HS-5 (cell line): ENCODE results near the gene SLC6A8.
"Not testable (repeated sequence)": the region's sequence is repeated elsewhere in the genome, so short reads cannot be mapped to it uniquely, and the experiment has no call there.

Experiments used
- DNase-seq: peaks from one replicate; pipeline ENCODE4 v3.0.0-alpha.2; 2012; ENCODE audit warnings: low read depth

Gene SLC6A8

DNA sequence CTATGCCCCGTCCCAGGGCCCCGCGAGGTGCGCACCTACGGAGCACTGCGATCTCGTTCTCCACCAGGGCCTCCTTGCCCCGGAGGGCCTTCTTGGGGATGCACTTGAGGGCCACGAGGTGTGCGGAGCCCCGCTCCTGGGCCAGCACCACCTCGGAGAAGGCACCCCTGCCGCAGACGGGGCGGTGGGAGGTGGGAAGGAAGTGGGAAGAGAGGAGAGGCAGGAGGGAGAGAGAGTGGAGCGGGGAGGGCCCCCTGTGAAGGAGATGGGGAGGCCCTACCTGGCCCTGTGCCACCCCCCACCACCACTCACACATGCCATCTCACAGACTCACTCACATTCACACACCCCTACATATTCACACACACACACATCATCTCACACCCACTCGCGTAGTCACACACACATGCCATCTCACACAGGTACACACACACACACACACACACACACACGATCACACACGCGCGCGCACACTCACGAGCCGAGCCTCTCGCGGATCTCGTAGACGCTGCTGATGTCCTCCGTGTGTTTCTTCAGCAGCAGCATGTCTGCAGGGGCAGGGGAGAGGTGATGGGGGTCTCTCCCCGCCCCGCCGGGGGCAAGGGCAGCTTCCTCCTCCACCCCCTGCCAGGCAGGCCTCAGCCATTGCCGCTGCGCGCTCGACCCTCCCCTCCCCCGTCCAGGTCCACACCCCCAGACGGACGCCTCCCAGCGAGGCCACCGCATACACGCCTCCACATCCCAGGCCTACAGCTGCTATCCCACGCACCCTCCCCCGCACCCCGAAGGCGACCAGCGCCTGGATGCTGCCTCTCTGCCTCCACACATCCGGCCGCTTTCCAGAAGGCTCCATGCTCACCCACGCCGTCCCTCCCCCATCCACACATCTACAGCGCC, 14.9 kb upstream of the SLC6A8 start:
- no peak for DNase-seq

- no peak for DNase-seq
These were observed 14.1 kb upstream of the SLC6A8 start, which contains the start of gene PNCK for GRCh38 chrX:153673428-153674218. Gene PNCK (minus strand): TSS chrX:153673813. CDS start chrX:153673076, 737 bp downstream.

DNA sequence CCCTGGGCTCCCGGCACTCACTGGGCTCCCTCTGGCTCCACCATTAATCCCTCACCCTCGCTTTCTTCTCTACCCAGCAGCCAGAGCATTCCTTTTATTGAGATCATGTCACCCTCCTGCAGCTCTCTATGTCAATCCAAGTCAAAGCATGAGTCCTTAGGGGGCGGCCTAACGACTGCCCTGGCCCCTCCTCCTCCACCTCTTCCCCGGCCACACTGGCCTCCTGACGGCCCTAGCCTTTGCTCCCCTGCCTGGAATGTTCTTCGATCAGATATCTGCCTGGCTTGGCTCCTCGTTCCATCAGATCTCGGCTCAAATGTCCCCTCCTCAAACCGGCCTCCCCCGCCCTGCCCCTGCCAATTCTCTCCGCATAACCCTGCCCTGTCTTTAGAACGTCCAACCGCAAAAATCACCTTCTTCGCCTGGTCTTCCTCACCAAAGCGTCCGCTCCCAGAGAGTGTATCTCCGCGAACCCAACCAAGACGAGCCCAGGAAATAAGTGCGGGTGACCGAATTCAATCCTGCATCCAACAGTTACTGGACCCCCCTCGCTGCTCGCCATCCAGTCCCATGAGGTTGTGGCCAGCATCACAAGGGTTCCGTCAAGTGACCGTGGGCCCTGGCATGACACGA, 13.4 kb upstream of the SLC6A8 start:
- no peak for DNase-seq

DNA sequence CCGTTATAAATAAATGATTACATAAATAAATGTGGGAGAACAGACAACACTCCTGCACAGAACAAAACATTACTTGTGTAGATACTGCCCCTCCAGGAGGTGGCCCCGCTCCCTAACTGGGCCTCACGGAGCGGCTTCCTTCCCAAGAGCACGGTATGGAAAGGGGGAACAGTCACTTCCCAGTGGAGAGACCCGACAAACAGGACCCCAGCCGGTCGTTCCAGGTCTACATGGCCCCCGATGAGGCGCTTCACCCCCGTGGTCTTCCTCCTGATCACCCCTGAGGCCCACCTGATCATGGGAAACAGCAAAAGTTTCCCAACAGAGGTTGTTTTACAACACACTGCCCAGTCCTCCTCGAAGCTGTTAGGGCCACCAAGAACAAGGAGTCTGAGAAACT, 6.6 kb upstream of the SLC6A8 start:
- DNase-seq: no peak

GRCh38 chrX:153683486-153683885, 4.2 kb upstream of the SLC6A8 start:
- DNase-seq: not testable (repeated sequence)

DNA sequence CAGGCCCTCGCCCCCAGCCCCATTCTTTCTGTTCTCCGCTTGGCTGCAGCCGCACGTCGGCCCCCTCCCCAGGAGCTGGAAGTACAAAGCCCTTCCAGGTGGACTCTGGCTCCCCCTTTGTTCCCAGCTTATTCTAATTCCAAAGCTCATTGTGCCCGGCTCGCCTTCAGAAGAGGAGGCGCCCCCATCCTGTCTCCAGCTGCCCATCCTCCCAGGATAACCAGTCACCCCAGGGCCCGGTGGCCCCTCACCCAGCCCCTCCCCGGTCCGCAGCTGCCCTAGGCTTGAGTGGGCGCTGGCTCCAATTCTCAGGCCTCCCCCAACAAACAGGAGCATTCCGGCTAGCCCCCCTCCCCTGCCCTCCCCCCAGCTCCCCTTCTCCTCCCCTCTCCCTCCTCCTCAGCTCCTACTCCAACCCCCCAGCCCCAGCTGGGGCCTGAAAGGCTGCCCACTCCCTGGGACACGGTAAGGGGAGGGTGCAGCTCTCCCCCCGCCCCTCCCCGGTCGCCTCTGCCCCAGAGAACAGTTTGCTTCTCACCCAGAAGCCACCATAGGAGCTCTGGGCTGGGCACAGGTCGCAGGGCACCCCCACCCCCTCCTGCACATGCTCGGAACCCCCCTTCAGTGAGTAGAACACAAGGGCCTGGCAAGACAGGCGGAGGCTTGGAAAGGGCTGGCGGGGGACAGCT, 3.1 kb upstream of the SLC6A8 start:
- DNase-seq: no peak

DNA sequence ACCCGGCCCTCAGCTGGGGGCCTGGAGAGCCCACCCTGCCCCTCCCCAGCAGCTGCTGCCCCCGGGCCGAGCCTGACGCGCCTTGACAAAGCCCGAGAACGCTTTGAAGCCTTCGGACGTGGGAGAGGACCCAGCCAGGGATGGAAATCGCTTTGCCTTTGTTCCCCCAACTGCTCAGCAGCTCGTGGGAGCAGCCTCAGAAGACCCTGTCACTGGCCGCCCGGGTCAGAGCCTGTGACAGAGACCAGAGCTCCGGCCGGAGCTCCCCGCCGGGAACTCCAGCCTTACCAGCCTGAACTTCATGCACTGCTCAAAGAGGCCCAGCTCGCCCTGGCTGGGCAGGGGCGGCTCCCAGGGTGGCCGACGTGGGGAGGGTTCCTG, 2.6 kb upstream of the SLC6A8 start:
- no peak for DNase-seq

DNA sequence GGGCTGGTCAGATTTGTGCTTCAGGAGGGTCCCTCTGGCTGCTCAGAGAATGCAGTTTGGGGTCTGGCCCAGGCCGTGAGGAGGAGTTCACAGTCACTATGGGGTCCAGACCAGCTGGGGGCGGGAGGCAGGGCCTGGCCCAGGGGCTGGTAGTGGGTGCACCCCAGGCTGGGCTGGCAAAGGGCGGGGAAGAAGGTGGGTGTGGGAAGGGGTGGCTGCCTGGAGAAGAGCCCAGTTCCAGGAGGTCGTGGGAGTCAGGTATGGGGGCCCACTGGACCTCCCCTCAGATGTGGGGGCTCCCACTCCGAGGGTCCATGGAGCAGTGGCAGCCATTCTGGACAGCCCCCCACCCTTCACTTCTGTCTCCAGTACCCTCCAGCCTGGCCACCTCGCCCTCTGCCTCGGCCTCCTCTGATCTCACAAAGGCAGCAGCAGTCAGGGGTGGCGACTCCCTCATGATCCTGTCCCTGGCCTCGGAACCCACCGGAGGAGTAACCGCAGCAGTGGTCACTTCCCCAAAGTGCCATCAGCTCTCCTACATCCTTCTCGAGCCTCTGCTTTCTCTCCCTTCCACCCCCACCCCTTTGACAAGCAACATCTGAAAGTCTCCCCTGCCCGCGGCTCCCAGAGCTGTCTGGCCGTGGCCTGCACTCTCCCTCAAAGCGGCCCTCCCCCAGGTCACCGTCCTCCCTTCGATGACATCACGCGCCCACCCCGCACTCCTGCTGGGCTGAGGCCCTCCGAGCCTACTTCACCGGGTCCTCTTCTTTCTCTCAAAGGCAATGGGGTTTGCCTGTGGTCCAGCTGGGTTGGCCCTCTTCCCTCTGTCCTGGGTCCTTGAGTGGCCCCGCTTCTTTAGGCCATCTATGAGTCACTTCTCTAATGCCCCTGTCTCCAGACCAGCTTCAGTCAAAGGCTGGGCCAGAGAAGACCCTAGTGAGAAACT, 1.7 kb upstream of the SLC6A8 start:
- no peak for DNase-seq

- no peak for DNase-seq
These were observed 1.0 kb upstream of the SLC6A8 start for GRCh38 chrX:153686711-153687110.

- DNase-seq: no peak
These were observed 345 bp downstream of the SLC6A8 start for GRCh38 chrX:153688071-153688470.

DNA sequence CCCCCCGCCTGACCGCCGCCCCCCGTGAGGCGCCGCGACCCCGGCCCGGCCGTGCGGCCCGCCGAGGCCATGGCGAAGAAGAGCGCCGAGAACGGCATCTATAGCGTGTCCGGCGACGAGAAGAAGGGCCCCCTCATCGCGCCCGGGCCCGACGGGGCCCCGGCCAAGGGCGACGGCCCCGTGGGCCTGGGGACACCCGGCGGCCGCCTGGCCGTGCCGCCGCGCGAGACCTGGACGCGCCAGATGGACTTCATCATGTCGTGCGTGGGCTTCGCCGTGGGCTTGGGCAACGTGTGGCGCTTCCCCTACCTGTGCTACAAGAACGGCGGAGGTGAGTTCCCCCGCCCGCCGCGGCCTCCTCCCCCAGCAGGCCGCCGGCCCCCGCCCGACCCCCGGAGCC, 780 bp downstream of the SLC6A8 start:
- DNase-seq: no peak

DNA sequence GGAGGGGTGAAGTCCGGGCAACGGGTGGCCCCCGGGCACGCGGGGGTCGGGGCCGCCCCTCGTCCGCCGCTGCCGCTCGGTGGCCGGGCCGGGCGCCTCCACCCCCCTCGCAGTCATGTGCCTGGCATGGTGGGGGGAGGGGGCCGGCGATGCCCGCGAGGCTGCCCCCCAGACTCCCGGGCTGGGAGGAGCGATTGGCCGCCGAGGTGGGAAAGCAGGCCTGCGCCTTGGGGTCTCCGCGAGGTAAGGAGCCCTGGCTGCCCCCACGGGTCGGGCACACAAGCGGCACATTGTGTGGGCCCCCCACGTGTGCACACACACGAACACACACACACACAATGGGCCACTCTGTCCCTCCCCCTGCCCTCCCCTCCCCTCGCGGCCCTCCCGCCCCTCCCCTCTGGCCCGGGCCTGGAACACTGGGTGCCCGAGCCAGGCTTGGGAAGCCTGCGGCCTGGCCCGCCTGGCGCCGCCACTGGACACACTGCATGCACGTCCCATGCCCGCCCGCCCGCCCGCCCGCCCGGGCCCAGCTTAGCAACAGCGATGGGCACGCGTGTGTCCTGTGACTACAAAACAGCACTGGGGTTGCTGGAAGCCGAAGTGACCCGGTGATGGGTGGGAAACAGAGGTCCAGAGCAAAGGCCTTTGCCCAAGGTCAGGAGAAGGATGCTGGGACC, 1.3 kb downstream of the SLC6A8 start:
- no peak for DNase-seq

GRCh38 chrX:153689654-153690465, 2.1 kb downstream of the SLC6A8 start:
- no peak for DNase-seq

- no peak for DNase-seq
These were observed 2.7 kb downstream of the SLC6A8 start for GRCh38 chrX:153690466-153690865.

GRCh38 chrX:153691032-153691827, 3.5 kb downstream of the SLC6A8 start:
- DNase-seq: not testable (repeated sequence)

DNA sequence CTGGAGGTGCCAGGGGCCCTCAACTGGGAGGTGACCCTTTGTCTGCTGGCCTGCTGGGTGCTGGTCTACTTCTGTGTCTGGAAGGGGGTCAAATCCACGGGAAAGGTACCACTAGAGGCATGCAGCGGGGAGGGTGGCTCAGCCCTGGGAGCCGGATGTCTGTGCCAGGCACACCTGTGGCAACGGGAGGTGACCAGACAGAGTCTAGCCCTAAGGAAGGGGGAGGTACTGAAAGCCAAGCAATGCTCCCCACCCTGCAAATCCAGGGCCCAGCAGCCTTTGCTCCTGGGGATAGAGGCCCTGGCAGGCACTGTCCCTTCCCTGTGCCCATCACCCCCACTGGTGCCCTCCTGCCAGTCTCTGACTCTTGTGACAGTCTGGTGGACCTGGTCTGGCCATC, 4.3 kb downstream of the SLC6A8 start:
- DNase-seq: no peak

- no peak for DNase-seq
These were observed 5.0 kb downstream of the SLC6A8 start for GRCh38 chrX:153692611-153693156.
